RWPE2 (cell line): ENCODE results near the gene VWA5B2.

Experiments used
- ATAC-seq: fragments of 200-7000 bp; cut with Tn5 transposase; 3 replicates; pipeline ENCODE4 v1.9.1; 2021; ENCODE audit warnings: low read depth
- DNase-seq: peaks from one replicate; pipeline ENCODE4 v3.0.0-alpha.2; 2020; ENCODE audit warnings: low spot score
- H3K27ac ChIP-seq: fragments of 450-650 bp; 2 replicates; pipeline ENCODE4 v1.5.1; 2017; ENCODE audit warnings: mild to moderate bottlenecking; ENCODE audit not compliant: poor library complexity, severe bottlenecking
- H3K27me3 ChIP-seq: fragments of 250-450 bp; sonication (Bioruptor Pico); 2 replicates; pipeline ENCODE4 v1.5.1; 2021; ENCODE audit warnings: mild to moderate bottlenecking, moderate library complexity; ENCODE audit not compliant: insufficient read depth, poor library complexity, severe bottlenecking
- H3K36me3 ChIP-seq: fragments of 250-450 bp; sonication (Bioruptor Pico); 2 replicates; pipeline ENCODE4 v1.5.1; 2020; ENCODE audit warnings: low read depth, mild to moderate bottlenecking, moderate library complexity
- H3K4me1 ChIP-seq: fragments of 250-450 bp; sonication (Bioruptor Pico); 2 replicates; pipeline ENCODE4 v1.5.1; 2021; ENCODE audit warnings: mild to moderate bottlenecking, moderate library complexity; ENCODE audit not compliant: insufficient read depth, poor library complexity, severe bottlenecking
- H3K4me3 ChIP-seq: fragments of 250-450 bp; sonication (Bioruptor Pico); 2 replicates; pipeline ENCODE4 v1.5.1; 2021; ENCODE audit warnings: mild to moderate bottlenecking, moderate library complexity; ENCODE audit not compliant: severe bottlenecking
- H3K9me3 ChIP-seq: fragments of 250-450 bp; sonication (Bioruptor Pico); 2 replicates; pipeline ENCODE4 v1.5.1; 2021; ENCODE audit warnings: mild to moderate bottlenecking, moderate library complexity; ENCODE audit not compliant: severe bottlenecking
- CTCF ChIP-seq: fragments of 450-650 bp; IDR thresholded peaks from one replicate; pipeline ENCODE4 v1.5.1; 2017; ENCODE audit warnings: mild to moderate bottlenecking, moderate library complexity; ENCODE audit not compliant: poor library complexity, severe bottlenecking

VWA5B2 gene

GRCh38 chr3:184249412-184250166, 20.2 kb downstream of the VWA5B2 start, which contains the start of gene EEF1AKMT4:
TSS of gene EEF1AKMT4 (plus strand) at chr3:184249672. CDS start at chr3:184249695, 23 bp downstream.
- Histone ChIP-seq H3K4me3 (peak within 1 kb of the TSS; percentile 92), H3K27ac (peak within 1 kb of the TSS; percentile 85), H3K4me1 (no peaks in the 10 kb centered on the region), H3K27me3 (no peaks in the 10 kb centered on the region), H3K9me3 (no peaks in the 10 kb centered on the region), H3K36me3 (peaks cover 15% of the 10 kb centered on the region)
- DNase-seq: peak; percentile 97
- TF ChIP-seq CTCF: no peak
- ATAC-seq: peak; percentile 93

- no peaks in the 10 kb centered on the region for H3K4me1 ChIP-seq
- H3K27ac ChIP-seq: peak overlapping the region; percentile 85
- peak; percentile 96 for TF ChIP-seq CTCF
- peak overlapping the region; percentile 92 for H3K4me3 ChIP-seq
- no peaks in the 10 kb centered on the region for H3K9me3 ChIP-seq
- H3K36me3 ChIP-seq: peaks cover 8% of the 10 kb centered on the region
- DNase-seq (peak; percentile 86), ATAC-seq (peak; percentile 72)
- H3K27me3 ChIP-seq: no peaks in the 10 kb centered on the region
These were observed 20.9 kb downstream of the VWA5B2 start for GRCh38 chr3:184250167-184250828.

GRCh38 chr3:184255291-184256039, 26.1 kb downstream of the VWA5B2 start:
- ATAC-seq (peak; percentile 74), DNase-seq (no peak)
- Histone ChIP-seq H3K27ac (peak overlapping the region; percentile 22), H3K27me3 (peaks cover 4% of the 10 kb centered on the region), H3K9me3 (no peaks in the 10 kb centered on the region), H3K36me3 (peaks cover 4% of the 10 kb centered on the region; the same call in 1 of the 2 replicates), H3K4me1 (no peaks in the 10 kb centered on the region), H3K4me3 (no peak overlapping the region)
- no peak for TF ChIP-seq CTCF

- no peak for DNase-seq
- Histone ChIP-seq H3K36me3 (no peaks in the 10 kb centered on the region), H3K4me3 (no peak overlapping the region), H3K27me3 (peaks cover 17% of the 10 kb centered on the region), H3K4me1 (no peaks in the 10 kb centered on the region), H3K27ac (no peak overlapping the region), H3K9me3 (no peaks in the 10 kb centered on the region)
- ATAC-seq: no peak
- no peak for TF ChIP-seq CTCF
These were observed 27.9 kb downstream of the VWA5B2 start for GRCh38 chr3:184257083-184257915.
